Stimulated activated CD4-positive, alpha-beta T cell treated with anti-CD3 and anti-CD28 coated beads, Interleukin-4, amount 100 ng/mL, for 4 hours (primary cell): ENCODE measurements around the gene MANSC1.

Experiments
- DNase-seq, 2 experiments: peaks; one replicate each; pipeline ENCODE4 v3.0.0-alpha.2; 2020

Gene MANSC1

DNA sequence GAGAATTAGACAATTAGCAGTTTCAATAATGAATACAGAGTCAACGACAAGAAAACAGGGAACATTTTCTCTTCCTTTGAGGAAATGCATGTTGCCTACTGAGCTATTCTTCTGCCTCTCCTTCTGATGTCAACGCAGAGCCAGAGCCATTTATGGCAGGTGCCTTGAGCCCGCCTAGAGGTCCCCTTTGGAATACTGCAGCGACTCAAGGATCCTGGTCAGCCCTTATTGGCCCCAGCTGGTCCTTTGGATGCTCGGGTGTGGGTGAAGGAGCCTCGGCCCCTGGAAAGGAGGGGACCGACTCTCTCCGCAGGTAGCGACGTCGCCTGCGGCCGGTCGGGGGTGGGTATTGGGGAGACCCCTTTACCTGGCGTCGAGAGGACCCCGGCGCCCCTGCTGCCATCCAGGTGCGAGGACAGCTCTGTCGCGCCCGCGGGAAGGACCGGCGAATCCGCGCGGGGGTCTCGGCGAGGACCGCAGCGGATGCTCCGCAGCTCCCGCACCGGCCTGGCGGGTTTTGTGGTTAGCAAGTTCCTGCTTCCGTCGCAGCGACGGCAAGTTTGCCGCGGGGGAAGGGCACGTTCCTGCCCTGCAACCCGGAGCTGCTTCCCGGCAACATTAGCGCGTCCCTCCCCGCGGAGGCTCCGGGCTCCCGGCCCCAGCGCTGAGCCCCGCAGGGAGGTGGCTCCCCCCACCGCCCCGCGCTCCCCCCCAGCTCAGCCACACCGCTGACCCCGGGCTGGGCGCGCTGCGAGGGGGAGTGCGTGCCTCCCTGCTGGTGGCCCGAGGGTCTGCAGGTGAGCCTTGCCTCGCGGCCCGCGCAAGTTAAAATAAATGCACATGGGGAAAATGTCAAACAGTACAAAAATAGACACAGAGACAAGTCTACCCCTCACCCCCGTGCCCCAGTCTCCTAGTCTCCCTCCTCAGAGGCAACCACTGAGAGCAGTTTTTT, at the start of gene MANSC1:
MANSC1 (minus strand) TSS at position 532 of the 955 bp plus-strand sequence. CDS start 6,928 bp downstream, outside the sequence.
- DNase-seq, result peak; percentile 35 to 44

DNA sequence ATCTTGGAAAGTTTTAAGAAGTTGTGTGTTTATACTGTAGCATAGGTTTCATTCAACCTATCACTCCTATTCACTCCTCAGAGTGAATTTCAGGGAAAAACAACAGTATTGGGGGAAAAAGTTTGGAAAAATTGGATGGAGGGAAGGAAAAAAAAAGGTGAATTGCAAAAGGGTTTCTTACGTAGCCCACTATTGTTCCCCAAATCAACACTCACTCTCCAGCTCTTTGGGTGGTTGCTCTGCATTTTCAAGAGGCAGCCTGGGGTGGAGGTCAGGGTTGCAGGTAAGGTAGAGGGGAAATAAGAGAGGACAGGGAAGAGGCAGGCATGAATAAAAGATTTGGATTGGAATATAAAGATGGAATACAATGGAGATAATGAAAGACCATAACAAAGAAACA, 49.1 kb upstream of the MANSC1 start:
- no peak for DNase-seq

DNA sequence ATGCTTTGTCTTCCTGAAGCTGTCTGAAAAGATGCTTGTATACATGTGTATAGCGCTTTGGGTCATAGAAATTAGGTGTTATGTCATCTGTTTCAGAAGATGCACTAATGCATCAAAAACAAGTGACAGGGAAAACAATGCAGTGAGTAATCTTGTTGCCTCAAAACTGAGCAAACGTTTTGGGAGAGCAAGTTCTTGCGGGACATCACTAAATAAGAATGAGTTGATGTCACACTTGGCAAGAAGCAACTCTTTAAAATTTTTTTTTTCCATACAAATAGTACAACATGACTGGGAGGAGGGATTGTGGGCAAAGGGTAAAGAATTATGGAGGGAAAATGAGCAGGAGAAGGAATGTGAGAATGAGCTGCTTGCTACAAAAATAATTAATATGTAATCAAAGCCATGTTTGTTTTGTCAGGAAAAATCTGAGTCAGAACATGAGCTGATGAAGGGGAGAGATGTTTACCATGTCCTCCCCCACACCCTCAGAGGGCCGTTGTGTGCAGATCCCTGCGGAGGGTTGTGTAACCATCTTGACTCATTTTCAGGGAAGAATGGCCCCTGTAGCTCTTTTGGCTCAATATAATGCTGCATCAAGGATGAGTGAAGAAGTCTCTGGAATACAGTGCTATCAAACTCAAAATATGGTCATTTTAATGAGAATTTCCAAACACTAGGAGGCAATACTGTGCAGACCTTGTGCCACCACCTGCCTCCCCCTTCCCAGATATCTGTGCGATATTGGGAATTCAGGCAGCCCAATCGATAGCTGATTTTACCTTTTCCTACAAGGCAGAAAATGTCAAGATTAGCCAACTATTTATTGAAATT, 48.2 kb upstream of the MANSC1 start:
- no peak for DNase-seq

DNA sequence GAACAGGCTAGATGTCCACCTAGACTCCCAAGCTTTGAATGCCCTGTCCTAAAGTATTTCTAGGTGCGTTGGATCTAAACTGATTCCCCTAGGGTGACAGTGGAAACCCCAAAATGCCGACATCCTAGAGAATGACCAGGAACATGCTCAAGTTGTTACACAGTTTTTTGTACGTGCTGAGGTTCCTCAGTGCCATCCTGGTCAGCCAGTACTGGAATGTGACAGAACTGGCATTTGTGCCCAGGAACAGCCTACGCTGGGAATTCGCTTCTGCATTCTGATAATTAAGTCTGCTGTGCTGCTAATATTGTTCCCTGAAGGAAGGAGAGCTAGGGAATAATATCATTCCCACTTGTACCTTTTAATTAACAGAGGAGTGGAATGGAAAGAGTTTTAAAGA, 47.1 kb upstream of the MANSC1 start:
- DNase-seq, result no peak

DNA sequence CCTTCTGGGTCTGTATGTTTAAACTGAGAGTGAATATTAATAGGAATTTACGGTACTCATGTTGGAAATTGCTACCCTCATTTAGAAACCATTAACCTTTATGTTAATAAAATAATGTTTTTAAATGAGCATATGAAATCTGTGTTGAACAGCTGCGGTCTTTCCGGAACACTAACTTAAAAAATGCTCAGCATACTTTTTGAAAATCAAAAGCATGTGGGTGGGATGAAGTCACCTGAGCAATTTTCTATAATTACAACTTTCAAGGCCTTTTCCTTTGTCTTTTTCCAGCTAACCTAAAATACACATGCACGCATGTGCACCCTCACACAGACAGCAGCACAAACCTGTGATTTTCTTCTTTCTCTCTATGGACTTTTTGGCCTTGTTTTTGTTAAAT, 46.7 kb upstream of the MANSC1 start:
- no peak for DNase-seq

DNA sequence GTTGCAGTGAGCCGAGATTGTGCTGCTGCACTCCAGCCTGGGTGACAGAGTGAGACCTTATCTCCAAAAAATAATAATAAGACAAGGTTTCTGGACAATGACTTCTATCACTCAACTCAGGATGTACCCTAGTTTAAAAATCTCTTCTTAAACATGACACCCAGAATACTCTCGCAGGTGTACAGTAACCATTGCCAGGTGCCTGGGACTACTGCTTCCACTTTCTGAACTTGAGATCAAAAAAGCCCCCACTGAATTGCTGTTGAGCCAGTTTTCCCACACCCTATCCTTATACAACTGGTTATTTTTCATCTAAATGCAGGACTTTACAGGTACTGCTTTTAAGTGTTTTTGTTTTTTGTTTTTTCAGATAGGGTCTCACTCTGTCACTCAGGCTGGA, 43.1 kb upstream of the MANSC1 start:
- DNase-seq, result no peak

DNA sequence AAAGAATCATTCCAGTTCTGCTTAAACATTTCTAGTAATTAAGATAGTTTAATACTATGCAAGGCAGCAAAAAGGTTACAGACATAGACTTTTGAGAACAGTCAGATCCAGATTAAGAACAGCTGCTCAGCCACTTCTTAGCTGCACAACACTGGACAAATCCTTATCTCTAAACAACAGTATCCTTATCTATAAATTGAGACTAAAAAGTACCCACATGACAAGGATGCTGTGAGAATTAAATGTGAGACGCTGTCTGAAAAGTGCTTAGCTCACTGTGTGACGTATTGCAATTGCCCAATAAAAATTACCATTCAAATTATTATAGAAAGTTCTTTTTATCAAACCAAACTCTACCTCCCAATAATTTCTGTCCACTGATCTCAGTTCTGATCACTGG, 42.4 kb upstream of the MANSC1 start:
- no peak for DNase-seq

DNA sequence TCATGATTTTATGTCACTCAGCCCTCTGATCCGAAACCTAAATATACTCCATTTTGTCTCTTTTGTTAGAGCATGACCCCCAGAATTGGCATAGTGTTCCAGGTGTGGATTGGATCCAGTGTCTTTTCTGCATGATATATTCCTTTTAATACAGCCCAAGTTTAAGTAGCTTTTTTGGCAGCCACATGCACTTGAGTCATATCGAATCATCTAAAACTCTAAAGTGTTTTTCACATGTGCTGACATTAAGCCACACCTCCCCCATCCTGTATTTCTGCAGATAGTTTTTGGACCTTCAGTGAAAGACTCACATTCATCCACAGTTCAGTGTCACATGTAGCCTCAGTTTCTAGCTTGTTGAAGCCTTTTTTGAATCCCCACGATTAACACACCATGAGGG, 37.5 kb upstream of the MANSC1 start:
- DNase-seq, result no peak

DNA sequence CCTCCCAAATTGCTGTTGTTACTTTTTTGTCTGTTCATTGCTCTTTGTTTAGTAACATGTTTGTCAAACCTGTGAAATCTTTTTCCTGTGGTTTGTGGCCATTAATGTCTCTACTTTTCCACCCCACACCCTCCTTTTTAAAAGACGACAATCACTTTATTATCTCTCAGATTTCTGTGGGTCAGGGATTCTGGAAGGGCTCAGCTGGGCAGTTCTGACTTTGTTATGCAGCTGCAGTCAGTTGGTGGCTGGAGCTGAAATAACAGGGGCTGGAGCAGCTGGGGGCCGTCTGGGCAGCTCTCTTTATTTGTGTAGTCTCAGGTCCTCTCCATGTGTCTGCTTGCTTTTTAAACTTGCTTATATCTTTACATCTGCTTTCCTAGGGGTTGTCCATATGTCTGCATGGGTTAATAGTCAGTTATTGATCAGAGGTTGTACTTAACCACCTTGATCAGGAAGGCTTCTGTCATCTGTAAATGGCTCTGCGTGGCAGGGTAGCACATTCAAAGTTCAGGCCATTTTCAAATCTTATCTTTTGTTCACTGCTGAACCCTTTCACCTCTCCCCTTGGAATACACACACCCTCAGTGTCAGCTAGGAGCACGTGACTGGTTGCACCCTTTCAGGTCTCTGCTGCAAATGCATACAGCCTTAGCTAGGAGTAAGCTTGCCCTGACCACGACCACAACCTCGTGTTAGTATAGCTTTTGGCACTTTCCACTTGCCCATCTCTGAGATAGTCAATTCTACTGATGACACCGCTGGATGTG, 34.7 kb upstream of the MANSC1 start:
- no peak for DNase-seq

DNA sequence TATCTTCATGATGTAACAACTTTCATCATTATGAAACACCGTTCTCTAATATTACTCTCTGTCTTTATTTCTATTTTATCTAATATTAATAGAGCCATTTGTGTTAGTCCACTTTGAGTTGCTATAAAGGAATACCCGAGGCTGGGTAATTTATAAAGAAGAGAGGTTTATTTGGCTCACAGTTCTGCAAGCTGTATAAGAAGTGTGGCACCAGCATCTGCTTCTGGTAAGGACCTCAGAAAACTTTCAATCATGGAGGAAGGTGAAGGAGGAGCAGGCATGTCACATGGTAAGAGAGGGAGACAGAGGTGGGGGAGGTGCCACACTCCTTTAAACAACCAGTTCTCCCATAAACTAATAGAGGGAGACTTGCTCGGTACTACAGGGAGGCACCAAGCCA, 31.9 kb upstream of the MANSC1 start:
- no peak for DNase-seq

DNA sequence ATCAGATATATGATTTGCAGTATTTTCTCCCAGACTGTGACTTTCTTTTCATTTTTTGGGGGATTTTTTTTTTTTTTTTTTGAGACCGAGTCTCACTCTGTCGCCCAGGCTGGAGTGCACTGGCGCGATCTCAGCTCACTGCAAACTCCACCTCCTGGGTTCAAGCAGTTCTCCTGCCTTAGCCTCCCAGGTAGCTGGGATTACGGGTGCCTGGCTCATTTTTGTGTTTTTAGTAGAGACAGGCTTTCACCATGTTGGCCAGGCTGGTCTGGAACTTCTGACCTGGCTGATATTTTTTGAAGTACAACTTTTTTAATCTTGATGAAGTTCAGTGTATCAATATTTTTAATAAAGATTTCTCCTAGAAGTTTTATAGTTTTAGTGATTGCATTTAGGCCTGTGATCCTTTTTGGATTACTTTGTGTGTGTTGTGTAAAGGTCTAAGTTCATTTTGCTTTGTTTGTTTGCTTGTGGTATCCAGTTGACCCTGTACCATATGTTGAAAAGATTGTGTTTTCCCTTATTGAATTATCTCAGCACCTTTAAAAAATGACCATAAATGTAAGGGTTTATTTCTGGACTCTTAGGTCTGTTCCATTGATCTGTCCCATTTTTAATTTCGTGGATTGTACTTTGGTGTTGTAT, 31.0 kb upstream of the MANSC1 start:
- no peak for DNase-seq

DNA sequence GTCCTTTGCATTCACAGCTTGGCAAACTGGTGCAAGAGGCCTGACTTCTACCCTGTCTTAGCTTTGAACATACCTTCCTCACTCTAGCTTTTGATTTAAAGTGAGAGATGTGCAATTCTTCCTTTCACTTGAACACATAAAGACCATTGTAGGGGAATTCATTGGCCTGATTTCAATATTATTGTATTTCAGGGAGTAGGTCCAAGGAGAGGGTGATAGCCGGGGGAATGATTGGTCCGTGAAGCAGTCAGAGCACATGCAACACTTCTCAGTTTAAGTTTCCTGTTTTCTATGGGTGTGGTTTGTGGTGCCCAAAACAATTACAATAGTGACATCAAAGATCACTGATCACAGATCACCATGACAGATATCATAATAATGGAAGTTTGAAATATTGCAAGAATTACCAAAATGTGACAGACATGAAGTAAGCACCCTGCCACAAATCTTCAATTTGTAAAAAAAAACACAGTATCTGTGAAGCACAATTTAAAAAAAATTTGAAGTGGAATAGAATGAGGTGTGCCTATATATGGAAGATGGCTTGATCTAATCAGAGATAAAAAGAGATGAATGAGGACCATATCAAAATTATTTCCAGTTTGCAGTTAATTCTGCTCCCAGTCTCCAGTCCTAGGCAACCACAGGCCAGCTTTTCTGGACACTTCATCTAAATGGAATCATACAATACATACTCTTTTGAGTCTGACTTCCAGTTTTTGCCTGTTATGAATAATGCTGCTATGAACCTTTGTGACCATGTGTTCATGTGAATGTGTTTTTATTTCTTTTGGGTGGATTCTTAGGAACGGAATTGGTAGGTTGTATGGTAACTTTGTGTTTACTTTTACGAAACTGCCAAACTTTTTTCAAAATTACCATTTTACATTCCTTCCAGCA, 30.0 kb upstream of the MANSC1 start:
- no peak for DNase-seq

DNA sequence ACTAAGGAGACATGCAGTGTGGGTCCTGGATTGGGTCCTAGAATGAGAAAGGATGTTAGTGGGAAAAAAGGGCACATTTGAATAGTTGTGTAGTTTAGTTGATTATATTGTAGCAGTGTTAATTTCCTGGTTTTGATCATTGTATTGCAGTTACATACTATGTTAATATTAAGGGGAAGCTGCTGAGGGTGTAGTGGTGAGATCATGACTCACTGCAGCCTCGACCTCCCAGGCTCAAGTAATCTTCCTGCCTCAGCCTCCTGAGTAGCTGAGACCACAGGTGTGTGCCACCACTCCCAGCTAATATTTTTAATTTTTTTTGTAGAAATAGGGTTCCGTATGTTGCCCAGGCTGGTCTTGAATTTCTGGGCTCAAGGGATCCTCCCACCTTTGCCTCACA, 28.6 kb upstream of the MANSC1 start:
- DNase-seq, result no peak

DNA sequence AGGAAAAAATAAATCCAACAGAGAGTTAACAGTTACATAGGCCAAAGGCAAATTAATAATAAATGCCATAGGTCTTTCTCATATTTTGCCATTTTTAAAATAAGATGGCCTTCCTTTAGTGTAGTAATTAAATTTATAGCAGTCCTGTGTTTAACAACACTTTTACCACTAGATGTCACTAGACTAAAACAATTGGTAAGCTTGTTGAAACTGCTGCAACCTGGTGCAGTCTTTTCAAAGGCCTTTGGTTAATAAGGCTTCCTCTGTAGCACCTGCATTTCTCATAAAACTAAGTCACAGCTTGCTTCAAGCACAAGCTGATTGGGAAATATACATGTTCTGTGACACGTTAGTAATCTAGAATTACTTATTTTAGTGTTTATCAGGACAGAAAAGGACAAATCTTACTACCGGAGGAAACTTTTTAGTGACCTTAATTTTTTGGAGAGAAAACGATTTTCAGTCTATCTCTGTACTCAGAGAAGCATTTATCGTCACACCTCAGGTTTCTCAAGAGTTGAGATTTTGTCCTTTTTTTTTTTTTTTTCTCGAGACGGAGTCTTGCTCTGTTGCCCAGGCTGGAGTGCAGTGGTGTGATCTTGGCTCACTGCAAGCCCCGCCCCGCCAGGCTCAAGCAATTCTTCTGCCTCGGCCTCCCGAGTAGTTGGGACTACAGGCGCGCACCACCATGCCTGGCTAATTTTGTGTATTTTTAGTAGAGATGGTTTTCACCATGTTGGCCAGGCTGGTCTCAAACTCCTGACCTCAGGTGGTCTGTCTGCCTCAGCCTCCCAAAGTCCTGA, 26.8 kb upstream of the MANSC1 start:
- DNase-seq, result no peak

DNA sequence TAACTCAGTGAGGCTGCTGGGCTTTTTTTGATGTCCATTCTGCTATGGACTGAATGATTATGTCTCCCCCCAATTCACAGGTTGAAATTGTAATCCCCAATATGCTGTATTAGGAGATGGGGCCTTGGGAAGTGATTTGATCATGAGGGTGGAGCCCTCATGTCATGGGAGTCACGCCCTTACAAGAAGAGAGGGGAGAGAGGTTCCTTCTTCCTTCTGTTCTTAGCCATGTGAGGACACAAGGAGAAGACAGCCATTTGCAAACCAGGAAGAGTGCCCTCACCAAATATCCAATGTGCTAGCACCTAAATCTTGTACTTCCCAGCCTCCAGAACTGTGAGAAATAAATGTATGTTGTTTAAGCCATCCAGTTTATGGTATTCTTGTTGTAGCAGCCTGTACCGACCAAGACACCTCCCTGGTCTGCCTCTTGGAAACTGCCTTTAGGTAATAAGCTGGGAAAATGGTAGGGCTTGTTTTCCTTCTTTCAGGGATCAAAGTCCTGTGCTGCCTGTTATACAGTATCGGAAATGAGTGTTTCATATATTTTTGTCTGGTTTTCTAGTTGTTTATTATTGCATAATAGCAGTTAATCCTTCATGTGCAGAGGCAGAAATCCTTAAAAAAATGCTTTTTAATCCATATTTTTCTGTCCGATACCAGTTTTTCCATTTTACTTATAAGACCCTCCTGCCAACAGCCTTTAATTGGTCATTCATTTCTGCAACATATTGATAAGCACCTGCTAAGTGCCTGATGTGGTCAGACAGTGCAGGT, 23.1 kb upstream of the MANSC1 start:
- DNase-seq, result no peak

DNA sequence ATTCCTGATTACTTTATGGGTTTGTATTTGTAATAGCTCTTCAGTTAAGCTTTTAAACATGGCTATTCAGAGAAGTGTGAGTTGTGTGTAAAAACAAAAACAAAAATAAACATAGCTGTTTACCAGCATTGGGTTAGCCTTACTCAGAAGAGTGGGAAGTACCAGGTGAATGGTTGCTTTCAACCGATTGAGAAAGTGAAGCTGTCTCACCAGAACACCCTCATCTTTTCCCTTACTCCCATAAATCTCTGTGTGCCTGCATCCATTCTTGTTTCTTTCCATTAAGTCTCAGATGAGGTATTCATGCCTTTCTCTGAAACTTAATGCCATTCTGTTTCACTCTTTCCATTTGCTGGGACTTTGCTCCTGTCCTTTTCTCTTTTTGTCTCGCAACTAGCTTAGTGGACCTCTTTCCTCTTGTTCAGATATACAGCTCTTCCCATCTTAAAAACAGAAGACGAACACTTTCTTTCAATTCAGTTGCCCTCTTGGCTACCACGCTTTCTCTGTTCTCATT, 17.5 kb upstream of the MANSC1 start:
- no peak for DNase-seq

DNA sequence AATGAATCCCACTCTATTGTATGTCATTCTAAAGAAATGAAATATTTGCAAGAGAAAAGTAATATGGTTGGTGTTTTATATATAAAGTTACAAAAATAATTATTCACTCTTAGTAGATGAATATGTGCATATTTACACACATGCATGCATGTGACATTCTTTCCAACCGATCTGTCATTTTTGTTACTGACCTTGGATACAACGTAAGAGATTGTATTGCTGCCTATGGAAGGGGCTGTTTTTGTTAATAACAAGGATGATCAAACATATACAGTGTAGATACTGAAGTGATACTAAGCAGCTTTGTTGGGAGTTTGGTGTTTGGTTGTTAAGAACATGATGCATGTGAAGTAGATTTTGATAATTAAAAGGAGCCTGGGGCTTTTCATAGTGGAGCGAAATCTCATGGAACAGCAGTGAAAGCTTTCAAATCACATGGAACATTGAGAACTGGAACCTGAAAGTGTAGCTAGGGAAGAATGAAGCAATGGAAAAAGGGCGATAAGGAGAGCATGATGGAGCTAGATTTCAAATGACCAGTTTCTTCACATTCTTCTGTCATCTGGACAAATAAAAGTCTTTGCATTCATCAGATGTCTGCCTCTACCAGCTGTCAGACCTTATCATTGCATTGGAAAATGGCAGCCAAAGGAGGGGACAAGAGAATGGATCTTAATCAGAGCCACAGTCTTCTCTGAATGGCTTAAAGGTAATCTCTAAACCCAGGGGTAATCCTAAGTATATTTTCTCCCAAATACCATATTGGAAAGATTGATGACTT, 16.8 kb upstream of the MANSC1 start:
- DNase-seq, result no peak

DNA sequence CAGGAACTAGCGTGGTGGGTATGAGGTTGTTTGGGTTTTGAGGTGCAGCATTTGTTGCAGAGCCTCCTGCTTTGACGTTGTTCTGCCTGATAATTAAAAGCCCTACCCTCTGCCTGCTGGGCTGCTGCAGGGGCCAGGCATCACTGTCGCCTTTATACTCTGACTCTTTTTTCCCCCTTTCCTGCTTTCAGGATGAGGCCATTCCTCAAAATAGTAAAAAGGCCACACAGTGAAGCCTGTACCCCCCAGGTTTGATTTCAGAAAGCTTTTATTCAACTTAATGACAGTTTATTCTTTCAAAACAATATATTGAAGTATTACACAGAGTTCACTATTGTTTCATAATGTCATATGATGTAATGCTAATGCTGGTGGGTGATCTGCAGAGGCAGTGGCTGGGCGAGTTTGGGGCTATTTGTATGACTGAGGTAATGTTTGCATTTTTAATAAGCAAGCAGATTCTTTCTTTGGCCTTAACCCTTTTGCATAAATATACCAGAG, 15.9 kb upstream of the MANSC1 start:
- DNase-seq, result no peak

DNA sequence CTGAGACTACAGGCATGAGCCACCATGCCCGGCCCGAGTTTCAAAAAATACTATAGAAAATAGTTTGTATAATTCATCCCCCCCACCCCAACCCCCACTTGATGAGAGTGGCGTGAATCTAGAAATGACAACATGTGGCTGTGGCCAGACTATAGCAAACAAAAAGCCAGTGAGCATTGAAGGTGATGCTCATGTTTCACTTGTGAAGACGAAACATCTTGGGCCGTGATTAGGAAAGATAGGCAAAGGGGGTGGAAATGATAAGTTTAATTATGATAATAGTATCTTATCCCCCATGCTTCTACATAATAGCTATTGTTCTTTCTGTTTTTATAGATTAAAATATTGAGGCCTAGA, 15.4 kb upstream of the MANSC1 start:
- DNase-seq, result no peak
